Dendritic cell treated with granulocyte-macrophage colony-stimulating factor and Interleukin-4, amounts not matched to agents 40 ng/mL and 50 ng/mL, for 4 days (primary cell): Measurements from ENCODE around the gene CCDC40.

ENCODE experiments used
- H3K27ac Mint-ChIP-seq: one replicate; pipeline ENCODE4 v1.8.0; 2022; ENCODE audit warnings: mild to moderate bottlenecking, mixed read lengths
- H3K27me3 Mint-ChIP-seq: one replicate; pipeline ENCODE4 v1.8.0; 2022; ENCODE audit warnings: mild to moderate bottlenecking, mixed read lengths
- H3K36me3 Mint-ChIP-seq: one replicate; pipeline ENCODE4 v1.8.0; 2022; ENCODE audit warnings: low read depth, mixed read lengths
- H3K4me1 Mint-ChIP-seq: one replicate; pipeline ENCODE4 v1.8.0; 2022; ENCODE audit warnings: low read depth, mixed read lengths
- H3K4me3 Mint-ChIP-seq: one replicate; pipeline ENCODE4 v1.8.0; 2022; ENCODE audit warnings: mild to moderate bottlenecking, moderate library complexity, mixed read lengths
- H3K9me3 Mint-ChIP-seq: one replicate; pipeline ENCODE4 v1.8.0; 2022; ENCODE audit warnings: mixed read lengths
- intact Hi-C: fragments of 100-400 bp; cut with micrococcal nuclease; formaldehyde crosslinking; loops from one replicate; pipeline ENCODE4 v1.15.0; 2022

The CCDC40 gene

GRCh38 chr17:80023481-80024205 is 12.8 kb upstream of the CCDC40 start:
- H3K4me1 Mint-ChIP-seq, result no peaks in the 10 kb centered on the region
- no peaks in the 10 kb centered on the region for H3K36me3 Mint-ChIP-seq
- no peak overlapping the region for H3K4me3 Mint-ChIP-seq
- H3K27ac Mint-ChIP-seq, result no peak overlapping the region
- H3K27me3 Mint-ChIP-seq, result no peaks in the 10 kb centered on the region
- no peaks in the 10 kb centered on the region for H3K9me3 Mint-ChIP-seq
- intact Hi-C loops, result no loop called here

GRCh38 chr17:80024206-80024972 is 12.1 kb upstream of the CCDC40 start:
- peaks cover 7% of the 10 kb centered on the region for H3K4me1 Mint-ChIP-seq
- H3K27ac Mint-ChIP-seq, result no peak overlapping the region
- no peaks in the 10 kb centered on the region for H3K9me3 Mint-ChIP-seq
- intact Hi-C loops, result no loop called here
- H3K27me3 Mint-ChIP-seq, result no peaks in the 10 kb centered on the region
- no peaks in the 10 kb centered on the region for H3K36me3 Mint-ChIP-seq
- H3K4me3 Mint-ChIP-seq, result no peak overlapping the region

- peaks cover 14% of the 10 kb centered on the region for H3K4me1 Mint-ChIP-seq
- intact Hi-C loops, result no loop called here
- no peak overlapping the region for H3K4me3 Mint-ChIP-seq
- H3K9me3 Mint-ChIP-seq, result no peaks in the 10 kb centered on the region
- peaks cover 3% of the 10 kb centered on the region for H3K27me3 Mint-ChIP-seq
- H3K36me3 Mint-ChIP-seq, result no peaks in the 10 kb centered on the region
- no peak overlapping the region for H3K27ac Mint-ChIP-seq
Observed at GRCh38 chr17:80025140-80025539, 11.3 kb upstream of the CCDC40 start.

GRCh38 chr17:80025796-80026195 is 10.6 kb upstream of the CCDC40 start:
- Mint-ChIP-seq H3K27me3 (peaks cover 3% of the 10 kb centered on the region), H3K4me1 (peaks cover 14% of the 10 kb centered on the region), H3K4me3 (no peak overlapping the region), H3K36me3 (no peaks in the 10 kb centered on the region), H3K27ac (no peak overlapping the region), H3K9me3 (no peaks in the 10 kb centered on the region)
- intact Hi-C loops, result no loop called here

GRCh38 chr17:80026359-80027042 is 9.9 kb upstream of the CCDC40 start:
- intact Hi-C loops, result no loop called here
- no peaks in the 10 kb centered on the region for H3K36me3 Mint-ChIP-seq
- no peaks in the 10 kb centered on the region for H3K9me3 Mint-ChIP-seq
- no peak overlapping the region for H3K4me3 Mint-ChIP-seq
- H3K27ac Mint-ChIP-seq, result no peak overlapping the region
- H3K27me3 Mint-ChIP-seq, result peaks cover 3% of the 10 kb centered on the region
- H3K4me1 Mint-ChIP-seq, result peaks cover 14% of the 10 kb centered on the region

- no peak overlapping the region for H3K27ac Mint-ChIP-seq
- intact Hi-C loops, result no loop called here
- peaks cover 14% of the 10 kb centered on the region for H3K4me1 Mint-ChIP-seq
- H3K9me3 Mint-ChIP-seq, result no peaks in the 10 kb centered on the region
- no peaks in the 10 kb centered on the region for H3K36me3 Mint-ChIP-seq
- H3K4me3 Mint-ChIP-seq, result no peak overlapping the region
- peaks cover 3% of the 10 kb centered on the region for H3K27me3 Mint-ChIP-seq
Observed at GRCh38 chr17:80027043-80027435, 9.4 kb upstream of the CCDC40 start.

GRCh38 chr17:80028030-80028429 is 8.4 kb upstream of the CCDC40 start:
- H3K9me3 Mint-ChIP-seq, result no peaks in the 10 kb centered on the region

GRCh38 chr17:80029258-80029974 is 7.0 kb upstream of the CCDC40 start:
- H3K4me1 Mint-ChIP-seq, result peaks cover 14% of the 10 kb centered on the region
- H3K27ac Mint-ChIP-seq, result no peak overlapping the region
- H3K4me3 Mint-ChIP-seq, result no peak overlapping the region
- H3K36me3 Mint-ChIP-seq, result no peaks in the 10 kb centered on the region
- no peaks in the 10 kb centered on the region for H3K9me3 Mint-ChIP-seq
- intact Hi-C loops, result no loop called here
- H3K27me3 Mint-ChIP-seq, result peaks cover 19% of the 10 kb centered on the region

More at GRCh38 chr17:80028030-80028429, 8.4 kb upstream of the CCDC40 start:
- Mint-ChIP-seq H3K27ac (no peak overlapping the region), H3K36me3 (no peaks in the 10 kb centered on the region), H3K4me3 (no peak overlapping the region), H3K4me1 (peaks cover 14% of the 10 kb centered on the region), H3K27me3 (peaks cover 8% of the 10 kb centered on the region)
- intact Hi-C loops, result no loop called here

- peaks cover 25% of the 10 kb centered on the region for H3K4me1 Mint-ChIP-seq
- H3K4me3 Mint-ChIP-seq, result no peak overlapping the region
- H3K36me3 Mint-ChIP-seq, result peaks cover 3% of the 10 kb centered on the region
- intact Hi-C loops, result no loop called here
- H3K9me3 Mint-ChIP-seq, result no peaks in the 10 kb centered on the region
- H3K27me3 Mint-ChIP-seq, result peaks cover 26% of the 10 kb centered on the region
- H3K27ac Mint-ChIP-seq, result no peak overlapping the region
Observed at GRCh38 chr17:80030730-80031410, 5.6 kb upstream of the CCDC40 start.

GRCh38 chr17:80031691-80032430 is 4.6 kb upstream of the CCDC40 start:
- no peak overlapping the region for H3K27ac Mint-ChIP-seq
- H3K36me3 Mint-ChIP-seq, result peaks cover 11% of the 10 kb centered on the region
- H3K4me1 Mint-ChIP-seq, result peaks cover 32% of the 10 kb centered on the region
- no peaks in the 10 kb centered on the region for H3K9me3 Mint-ChIP-seq
- no peak overlapping the region for H3K4me3 Mint-ChIP-seq
- intact Hi-C loops, result no loop called here
- peaks cover 33% of the 10 kb centered on the region for H3K27me3 Mint-ChIP-seq

- no peak overlapping the region for H3K27ac Mint-ChIP-seq
- H3K4me3 Mint-ChIP-seq, result no peak overlapping the region
- peaks cover 35% of the 10 kb centered on the region for H3K4me1 Mint-ChIP-seq
- peaks cover 39% of the 10 kb centered on the region for H3K27me3 Mint-ChIP-seq
- peaks cover 13% of the 10 kb centered on the region for H3K36me3 Mint-ChIP-seq
- intact Hi-C loops, result no loop called here
- H3K9me3 Mint-ChIP-seq, result no peaks in the 10 kb centered on the region
Observed at GRCh38 chr17:80032614-80033171, 3.7 kb upstream of the CCDC40 start.

- no peak overlapping the region for H3K27ac Mint-ChIP-seq
- intact Hi-C loops, result no loop called here
- H3K27me3 Mint-ChIP-seq, result peaks cover 49% of the 10 kb centered on the region
- peaks cover 34% of the 10 kb centered on the region for H3K4me1 Mint-ChIP-seq
- no peaks in the 10 kb centered on the region for H3K9me3 Mint-ChIP-seq
- peaks cover 13% of the 10 kb centered on the region for H3K36me3 Mint-ChIP-seq
- H3K4me3 Mint-ChIP-seq, result no peak overlapping the region
Observed at GRCh38 chr17:80033840-80034239, 2.6 kb upstream of the CCDC40 start.
